Right ventricle myocardium inferior (tissue), 1 donor: ENCODE measurements around the gene CD164L2. TPM values are rescaled to one million over a fixed set of nuclear protein-coding genes. Genes with fewer than 3 reads are reported as not detected.
"Not testable (repeated sequence)": the region's sequence is repeated elsewhere in the genome, so short reads cannot be mapped to it uniquely, and the experiment has no call there.

Experiments
- ATAC-seq: fragments of 200-7000 bp; cut with Tn5 transposase; one replicate; pipeline ENCODE4 v1.9.1; 2020; ENCODE audit warnings: mild to moderate bottlenecking, moderate library complexity
- DNase-seq: peaks from one replicate; pipeline ENCODE4 v3.0.0; 2021; ENCODE audit errors: missing footprints
- intact Hi-C: fragments of 100-400 bp; cut with DNase I; formaldehyde crosslinking; loops from one replicate; pipeline ENCODE4 v1.11.0; 2022
- long read RNA-seq: library from polyadenylated mRNA; unstranded; transcript quantifications from one replicate; pipeline ENCODE4 v2.0.0, GENCODE V29; 2021
- total RNA-seq: library from RNA; stranded (reverse); fragmentation: NEBNext Ultra II Directional; extraction: Animal tissue kit (Norgen Biotek cat#: 25700); gene quantifications from one replicate; pipeline ENCODE4 v1.2.1, GENCODE V29; 2021
- donor health status: DM: no; HTN: yes; CAD: no; lungs with severe emphysema.

Gene CD164L2
- total RNA-seq = not detected
- long read RNA-seq = 0 reads

GRCh38 chr1:27383039-27383605, at the start of gene CD164L2:
Gene CD164L2 (minus strand): TSS chr1:27383333. CDS start chr1:27383239, 94 bp downstream.
- intact Hi-C loops = loop anchor here (10.0 kb wide), 1 partner anchor 338 kb away; no protein-coding TSS in a partner anchor
- ATAC-seq (no peak), DNase-seq (no peak)

- intact Hi-C loops, DNase-seq, ATAC-seq: not testable (repeated sequence)
These were observed 49.6 kb upstream of the CD164L2 start for GRCh38 chr1:27432725-27433124.

GRCh38 chr1:27431601-27431940, 48.4 kb upstream of the CD164L2 start:
- DNase-seq = no peak
- ATAC-seq = no peak
- intact Hi-C loops = loop anchor here (2.0 kb wide), 1 partner anchor 59 kb away; the partner anchor contains the start of gene WASF2

GRCh38 chr1:27430903-27431600, 47.9 kb upstream of the CD164L2 start:
- DNase-seq (no peak), ATAC-seq (peak; percentile 59)
- intact Hi-C loops = loop anchor here (2.0 kb wide), 1 partner anchor 60 kb away; the partner anchor contains the start of gene WASF2

- no peak for ATAC-seq
- intact Hi-C loops = no loop called here
- no peak for DNase-seq
These were observed 45.9 kb upstream of the CD164L2 start for GRCh38 chr1:27429029-27429425.

GRCh38 chr1:27428316-27429028, 45.3 kb upstream of the CD164L2 start:
- ATAC-seq (peak; percentile 73), DNase-seq (no peak)
- intact Hi-C loops = no loop called here

GRCh38 chr1:27427816-27428315, 44.7 kb upstream of the CD164L2 start:
- intact Hi-C loops = no loop called here
- ATAC-seq = peak; percentile 8
- DNase-seq = no peak

GRCh38 chr1:27427329-27427728, 44.2 kb upstream of the CD164L2 start:
- DNase-seq (no peak), ATAC-seq (no peak)
- intact Hi-C loops = no loop called here

GRCh38 chr1:27423709-27424108, 40.6 kb upstream of the CD164L2 start:
- intact Hi-C loops = no loop called here
- DNase-seq (no peak), ATAC-seq (no peak)

GRCh38 chr1:27418326-27419185, 35.4 kb upstream of the CD164L2 start:
- DNase-seq = no peak
- ATAC-seq = peak; percentile 87
- intact Hi-C loops = loop anchor here (5.0 kb wide), 1 partner anchor 124 kb away; no protein-coding TSS in a partner anchor

GRCh38 chr1:27417713-27418112, 34.6 kb upstream of the CD164L2 start:
- DNase-seq (no peak), ATAC-seq (no peak)
- intact Hi-C loops = loop anchor here (5.0 kb wide), 1 partner anchor 125 kb away; no protein-coding TSS in a partner anchor

- intact Hi-C loops = loop anchor here (5.0 kb wide), 1 partner anchor 126 kb away; no protein-coding TSS in a partner anchor
- DNase-seq = no peak
- no peak for ATAC-seq
These were observed 33.4 kb upstream of the CD164L2 start for GRCh38 chr1:27416387-27417111.

GRCh38 chr1:27414091-27414490, 31.0 kb upstream of the CD164L2 start:
- ATAC-seq = no peak
- DNase-seq = no peak
- intact Hi-C loops = no loop called here

GRCh38 chr1:27413004-27413403, 29.9 kb upstream of the CD164L2 start:
- ATAC-seq = peak; percentile 79
- intact Hi-C loops = no loop called here

GRCh38 chr1:27412502-27412901, 29.4 kb upstream of the CD164L2 start:
- intact Hi-C loops = no loop called here
- ATAC-seq (no peak), DNase-seq (no peak)

More at GRCh38 chr1:27413004-27413403, 29.9 kb upstream of the CD164L2 start:
- no peak for DNase-seq

GRCh38 chr1:27410709-27411108, 27.6 kb upstream of the CD164L2 start:
- DNase-seq = no peak
- no peak for ATAC-seq
- intact Hi-C loops = no loop called here

GRCh38 chr1:27409669-27410068, 26.5 kb upstream of the CD164L2 start:
- DNase-seq = no peak
- ATAC-seq = no peak
- intact Hi-C loops = no loop called here

GRCh38 chr1:27408151-27408550, 25.0 kb upstream of the CD164L2 start:
- no peak for ATAC-seq
- intact Hi-C loops = no loop called here
- no peak for DNase-seq
